Activated CD8-positive, alpha-beta memory T cell treated with anti-CD3 and anti-CD28 coated beads, Interleukin-2, amount 50 U/mL, for 24 hours (primary cell): ENCODE measurements around the gene PRCC.

Source experiments
- DNase-seq: peaks from one replicate; pipeline ENCODE4 v3.0.0-alpha.2; 2020; ENCODE audit errors: extremely low read depth

Gene PRCC

DNA sequence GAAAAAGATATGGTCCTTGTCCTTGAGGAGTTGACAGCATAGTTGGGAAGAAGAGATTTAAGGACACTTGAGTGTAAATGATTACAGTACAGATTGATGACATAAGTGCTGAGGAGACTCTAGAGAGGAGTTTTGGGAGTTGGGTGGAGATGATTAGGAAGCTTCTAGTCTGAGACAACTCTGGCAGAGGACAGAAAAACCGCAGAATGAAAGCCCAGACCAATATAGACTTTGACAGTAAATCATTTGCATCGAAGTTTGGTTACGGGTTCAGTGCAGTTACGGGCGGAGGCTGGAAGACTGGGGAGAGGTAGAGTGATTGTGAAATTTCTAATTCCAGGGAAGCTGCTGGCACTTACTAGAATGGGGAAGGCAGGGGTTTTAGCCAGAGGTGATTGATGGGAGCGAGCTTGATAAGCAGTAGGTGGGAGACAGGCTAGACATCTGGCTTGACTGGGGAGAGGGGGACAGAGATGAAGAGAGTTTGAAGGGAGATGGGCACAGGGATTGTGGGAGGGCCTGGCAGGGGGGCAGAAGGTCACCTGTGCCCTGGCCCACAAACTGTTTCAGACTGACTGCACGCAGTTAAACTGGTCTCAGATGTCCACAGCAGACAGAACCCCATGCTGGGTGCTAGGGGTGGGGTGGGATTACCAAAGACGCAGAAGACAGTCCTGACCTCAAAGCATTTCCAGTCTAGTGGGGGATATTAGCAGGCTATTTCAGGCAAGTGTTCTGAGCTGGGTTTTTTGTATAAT is 29.2 kb downstream of the PRCC start:
- no peak for DNase-seq

DNA sequence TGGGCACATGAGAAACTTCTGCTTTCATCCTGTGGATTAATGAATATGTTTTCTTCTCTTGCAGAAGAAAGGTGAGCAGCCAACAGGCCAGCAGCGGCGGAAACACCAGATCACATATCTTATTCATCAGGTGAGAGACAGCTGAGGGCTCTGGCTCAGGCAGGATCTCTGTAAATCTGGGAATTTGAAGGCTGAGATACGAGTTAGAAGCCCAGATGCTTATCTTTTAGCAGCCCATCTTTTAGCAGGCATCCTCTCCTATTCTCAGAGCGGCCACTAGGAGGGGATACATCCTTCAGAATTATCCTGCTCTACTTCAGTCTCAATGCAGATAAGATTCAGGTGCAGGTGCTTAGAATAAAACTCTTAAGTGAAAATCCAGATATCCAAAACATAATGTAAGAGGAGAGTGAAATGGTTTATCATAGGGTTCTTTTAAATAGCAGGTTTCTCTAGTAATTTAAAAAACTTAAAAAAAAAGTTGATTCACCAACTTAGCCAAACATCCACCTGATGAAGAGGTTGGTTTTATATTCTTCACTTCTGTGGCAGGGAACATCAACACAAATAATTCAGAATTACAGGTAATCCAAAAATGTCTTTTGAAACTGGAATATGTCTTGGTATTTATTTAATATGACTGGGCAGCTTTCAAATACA is 30.0 kb downstream of the PRCC start:
- DNase-seq: no peak

- DNase-seq: no peak
These were observed 34.2 kb downstream of the PRCC start for GRCh38 chr1:156801409-156802121.

DNA sequence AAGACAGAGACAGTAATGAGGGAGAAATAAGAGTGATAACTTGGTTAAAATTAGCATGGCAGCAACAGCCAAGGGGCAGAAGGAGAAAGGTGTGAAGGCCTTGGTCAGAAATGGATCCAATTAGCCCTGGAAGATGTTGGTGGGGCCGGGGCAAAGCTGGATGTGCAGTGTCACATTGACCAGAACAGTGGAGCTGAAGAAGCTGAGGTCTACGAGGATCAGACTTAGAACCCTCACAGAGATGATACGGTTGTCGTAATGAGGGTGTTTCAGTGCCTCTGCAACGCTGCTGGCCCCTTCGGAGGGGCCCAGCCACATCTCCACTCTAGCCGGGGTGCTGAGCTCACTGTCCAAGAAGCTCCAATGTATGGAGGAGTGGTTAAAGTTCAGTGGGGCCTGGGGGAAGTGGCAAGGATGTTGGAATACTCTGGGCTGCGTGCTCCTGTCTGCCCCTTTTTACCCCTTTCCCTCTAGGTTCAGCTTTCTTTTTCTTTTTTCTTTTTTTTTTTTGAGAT is 35.1 kb downstream of the PRCC start:
- DNase-seq: no peak

DNA sequence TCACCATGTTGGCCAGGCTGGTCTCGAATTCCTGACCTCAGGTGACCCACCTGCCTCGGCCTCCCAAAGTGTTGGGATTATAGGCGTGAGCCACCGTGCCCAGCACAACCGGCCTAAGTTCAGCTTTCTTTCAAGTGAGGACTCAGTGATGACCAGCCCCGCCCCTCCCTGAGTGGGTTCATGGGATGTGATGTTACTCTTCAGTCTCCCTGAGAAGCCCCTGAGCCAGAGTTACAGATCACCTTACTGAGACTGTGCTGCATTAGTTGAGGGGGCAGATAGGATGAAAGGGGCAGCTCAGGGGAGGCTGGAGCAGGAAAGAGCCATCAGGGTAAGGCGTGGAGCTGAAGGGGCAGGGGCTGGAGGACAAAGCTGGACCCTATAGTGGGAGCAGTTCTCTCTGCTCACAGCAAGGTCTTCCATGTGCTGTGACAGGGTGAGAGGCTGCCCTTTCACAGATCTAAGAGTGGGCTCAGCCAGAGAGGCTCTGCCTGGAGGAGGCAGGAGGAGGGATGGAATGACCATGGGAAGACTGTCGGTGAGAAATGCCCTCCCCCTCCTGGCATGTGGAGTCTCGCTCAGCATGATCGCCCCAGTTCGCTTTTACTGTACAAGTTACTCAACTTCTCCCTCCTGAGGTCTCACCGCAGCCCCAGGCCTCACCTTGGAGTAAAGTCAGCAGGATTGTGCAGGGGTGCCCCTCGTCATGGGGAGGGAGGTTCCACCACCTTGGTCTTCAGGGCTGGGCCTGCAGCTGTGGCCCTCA is 35.9 kb downstream of the PRCC start:
- DNase-seq: no peak

GRCh38 chr1:156804026-156804425 is 36.7 kb downstream of the PRCC start:
- DNase-seq: no peak

DNA sequence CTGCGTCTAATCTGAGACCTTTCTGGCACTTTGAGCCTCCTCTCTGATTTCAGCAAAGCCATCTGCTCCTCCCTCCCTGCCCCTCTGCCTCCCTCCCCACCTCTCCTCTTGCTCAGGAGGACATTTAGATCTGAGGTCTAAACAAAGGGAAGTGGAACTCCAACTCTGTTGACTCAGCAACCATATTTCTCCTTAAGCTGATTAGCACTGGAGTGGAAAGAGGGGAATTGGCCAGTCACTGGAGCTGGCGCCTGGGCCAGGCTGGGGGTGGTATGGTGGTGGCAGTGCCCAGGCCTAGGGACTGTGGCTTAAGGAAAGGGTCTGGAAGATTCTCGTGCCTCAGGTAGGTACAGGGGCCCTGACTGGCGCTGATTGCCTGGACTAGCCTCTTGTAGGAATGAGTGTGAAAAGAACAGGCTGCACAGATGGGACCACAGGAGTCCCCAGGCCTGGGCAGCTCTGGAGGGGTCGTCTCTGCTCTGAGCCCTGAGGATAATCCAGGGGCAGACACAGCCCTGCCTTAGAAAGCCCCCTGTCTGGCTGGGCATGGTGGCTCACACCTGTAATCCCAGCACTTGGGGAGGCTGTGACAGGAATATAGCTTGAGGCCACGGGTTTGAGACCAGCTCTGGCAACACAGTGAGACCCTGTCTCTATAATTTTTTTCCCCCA is 37.4 kb downstream of the PRCC start:
- DNase-seq: no peak

GRCh38 chr1:156805766-156806511 is 38.6 kb downstream of the PRCC start:
- no peak for DNase-seq

DNA sequence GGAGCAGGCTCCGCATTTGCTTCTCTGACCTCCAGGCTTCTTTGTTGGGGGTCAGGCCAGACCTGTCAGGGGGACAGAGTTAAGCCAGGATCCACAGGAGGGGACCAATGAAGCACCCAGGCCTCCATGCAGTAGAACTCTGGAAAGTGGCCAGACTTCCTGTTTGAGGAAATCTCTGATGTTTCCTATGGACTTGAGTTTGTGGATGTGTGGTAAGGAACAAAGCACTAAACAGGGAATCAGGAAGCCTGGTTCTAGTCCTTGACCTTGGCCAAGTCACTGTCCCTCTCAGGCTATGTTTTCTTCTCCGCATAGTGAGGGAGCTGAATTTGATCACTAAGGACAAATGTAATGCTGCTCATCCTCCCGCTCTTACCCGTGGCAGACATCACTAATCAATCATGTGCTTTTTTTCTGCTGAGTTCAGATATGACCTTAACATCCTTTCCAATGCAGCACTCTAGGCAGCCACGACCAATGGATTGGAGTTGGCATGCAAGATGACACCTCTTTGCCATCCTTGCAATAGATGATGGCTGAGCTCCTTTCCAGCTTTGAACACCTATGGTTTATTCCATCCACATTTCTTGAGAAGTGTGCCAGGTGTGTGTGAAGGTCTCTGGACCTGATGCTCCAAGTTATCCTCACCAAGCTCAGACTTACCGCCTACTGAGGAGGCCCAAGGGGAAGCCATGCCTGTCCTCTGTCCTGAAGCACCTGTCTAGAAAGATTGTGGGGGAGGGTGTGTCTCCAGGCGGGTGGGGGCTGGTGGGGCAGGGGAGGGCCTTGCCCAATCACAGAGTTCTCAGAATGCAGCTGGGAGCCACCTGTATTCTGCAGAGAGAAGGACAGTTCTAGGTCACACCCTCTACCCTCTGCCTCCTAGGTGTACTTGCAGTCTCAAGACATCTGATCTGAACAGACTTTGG is 39.4 kb downstream of the PRCC start:
- DNase-seq: no peak

DNA sequence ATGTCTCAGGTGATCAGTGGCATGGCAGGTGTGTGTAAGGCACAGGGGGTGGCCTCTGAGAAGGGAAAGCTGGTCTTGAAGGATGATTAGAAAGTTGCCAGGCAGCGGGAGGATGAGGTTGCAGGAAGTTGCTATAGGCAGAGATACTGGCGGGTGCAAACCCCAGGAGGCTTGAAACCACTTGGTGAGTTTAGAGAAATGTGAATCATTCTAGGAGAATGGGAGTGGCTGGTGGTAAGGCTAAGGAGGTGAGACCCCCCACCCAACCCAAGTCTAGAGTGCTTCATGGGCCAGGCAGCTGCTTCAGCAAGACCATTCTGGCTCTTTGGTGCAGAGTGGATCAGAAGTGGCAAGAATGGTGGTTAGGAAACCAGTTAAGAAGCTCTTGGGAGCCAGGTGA is 40.3 kb downstream of the PRCC start:
- no peak for DNase-seq

DNA sequence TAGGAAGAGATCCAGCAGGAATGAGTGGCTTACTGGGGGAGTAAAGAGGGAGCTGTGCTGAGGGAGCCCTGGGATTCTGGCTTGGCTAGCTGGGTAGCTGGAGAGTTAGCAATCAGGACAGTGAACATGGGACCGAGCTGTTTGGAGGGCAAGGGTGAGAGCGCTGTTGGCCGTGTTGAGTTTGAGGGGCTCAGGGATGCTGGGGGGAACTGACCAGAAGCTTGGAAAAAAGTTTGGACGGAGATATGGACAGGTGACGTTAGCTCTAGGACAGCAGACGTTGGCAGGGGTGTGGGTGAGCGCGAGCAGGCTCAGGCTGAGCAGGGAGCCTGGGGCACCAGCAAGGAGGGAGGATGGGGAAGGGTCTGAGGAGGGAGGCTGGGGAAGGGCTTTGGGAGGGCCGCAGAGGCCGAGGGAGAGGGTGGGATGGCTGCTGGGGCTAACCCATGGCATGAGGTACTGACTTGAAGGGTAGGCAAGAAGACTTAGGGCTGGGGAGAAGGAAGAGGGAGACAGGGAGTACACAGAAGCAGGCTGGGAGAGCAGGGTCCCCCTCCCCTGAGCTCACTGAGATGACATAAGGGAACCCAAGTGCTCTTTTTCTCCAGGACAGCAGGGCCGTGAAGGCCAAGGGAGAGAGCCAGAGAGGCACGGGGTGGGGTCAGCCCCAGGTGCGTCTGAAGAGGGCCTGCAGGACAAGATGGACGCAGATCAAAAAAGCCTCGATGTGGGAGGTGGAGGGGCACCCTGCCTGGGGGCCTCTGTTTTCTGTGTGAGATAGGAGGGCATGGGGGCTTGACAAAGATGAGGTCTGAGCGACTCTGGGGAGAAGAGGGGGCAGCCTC is 41.1 kb downstream of the PRCC start:
- no peak for DNase-seq

DNA sequence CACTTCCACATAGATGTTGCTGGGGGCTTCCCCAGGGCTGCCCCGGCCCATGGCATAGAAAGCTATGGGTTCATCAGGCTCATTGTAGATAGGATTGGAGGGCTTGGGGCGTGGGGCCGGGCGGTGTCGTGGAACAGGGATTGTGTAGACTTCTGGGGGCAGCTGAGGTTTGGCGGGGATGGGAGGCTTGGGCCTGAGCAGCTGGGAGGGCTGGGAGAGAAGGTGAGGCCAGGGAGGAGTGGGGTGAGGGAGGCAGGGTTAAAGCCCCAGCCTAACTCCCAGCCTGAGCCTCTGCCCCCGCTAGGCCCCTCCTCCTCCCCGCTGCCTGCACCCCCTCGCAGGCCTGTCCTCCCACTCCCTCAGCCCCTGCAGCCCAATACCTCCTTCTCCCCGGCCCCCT is 41.9 kb downstream of the PRCC start:
- no peak for DNase-seq

DNA sequence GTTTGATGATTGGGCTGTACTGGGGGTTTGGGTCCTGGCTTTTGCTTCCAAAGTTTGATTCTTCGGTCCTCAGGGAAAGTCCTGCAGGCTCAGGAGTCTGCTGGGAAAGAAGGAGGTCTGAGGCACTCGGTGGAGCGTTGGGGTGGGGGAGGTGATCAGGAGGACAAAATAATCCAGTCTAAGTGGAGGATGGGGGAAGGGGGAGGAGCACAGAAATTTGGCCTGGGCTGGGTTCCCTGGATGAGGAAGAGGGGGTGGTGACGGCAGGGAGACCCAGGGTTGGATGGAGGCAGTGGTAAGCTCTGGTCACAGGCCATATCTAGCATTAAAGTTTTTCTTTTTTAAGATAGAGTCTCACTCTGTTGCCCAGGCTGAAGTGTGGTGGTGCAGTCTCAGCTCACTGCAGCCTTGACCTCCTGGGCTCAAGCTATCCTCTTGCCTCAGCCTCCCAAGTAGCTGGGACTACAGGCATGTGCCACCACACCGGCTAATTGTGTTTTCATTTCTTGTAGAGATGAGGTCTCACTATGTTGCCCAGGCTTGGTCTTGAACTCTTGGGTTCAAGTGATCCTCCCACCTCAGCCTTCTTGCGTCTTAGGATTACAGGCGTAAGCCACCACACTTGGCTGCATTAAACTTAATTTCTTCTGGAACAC is 42.5 kb downstream of the PRCC start:
- no peak for DNase-seq

GRCh38 chr1:156811168-156811567 is 43.8 kb downstream of the PRCC start:
- no peak for DNase-seq

- no peak for DNase-seq
These were observed 45.1 kb downstream of the PRCC start for GRCh38 chr1:156812293-156812990.

- no peak for DNase-seq
These were observed 46.0 kb downstream of the PRCC start for GRCh38 chr1:156813298-156813697.

DNA sequence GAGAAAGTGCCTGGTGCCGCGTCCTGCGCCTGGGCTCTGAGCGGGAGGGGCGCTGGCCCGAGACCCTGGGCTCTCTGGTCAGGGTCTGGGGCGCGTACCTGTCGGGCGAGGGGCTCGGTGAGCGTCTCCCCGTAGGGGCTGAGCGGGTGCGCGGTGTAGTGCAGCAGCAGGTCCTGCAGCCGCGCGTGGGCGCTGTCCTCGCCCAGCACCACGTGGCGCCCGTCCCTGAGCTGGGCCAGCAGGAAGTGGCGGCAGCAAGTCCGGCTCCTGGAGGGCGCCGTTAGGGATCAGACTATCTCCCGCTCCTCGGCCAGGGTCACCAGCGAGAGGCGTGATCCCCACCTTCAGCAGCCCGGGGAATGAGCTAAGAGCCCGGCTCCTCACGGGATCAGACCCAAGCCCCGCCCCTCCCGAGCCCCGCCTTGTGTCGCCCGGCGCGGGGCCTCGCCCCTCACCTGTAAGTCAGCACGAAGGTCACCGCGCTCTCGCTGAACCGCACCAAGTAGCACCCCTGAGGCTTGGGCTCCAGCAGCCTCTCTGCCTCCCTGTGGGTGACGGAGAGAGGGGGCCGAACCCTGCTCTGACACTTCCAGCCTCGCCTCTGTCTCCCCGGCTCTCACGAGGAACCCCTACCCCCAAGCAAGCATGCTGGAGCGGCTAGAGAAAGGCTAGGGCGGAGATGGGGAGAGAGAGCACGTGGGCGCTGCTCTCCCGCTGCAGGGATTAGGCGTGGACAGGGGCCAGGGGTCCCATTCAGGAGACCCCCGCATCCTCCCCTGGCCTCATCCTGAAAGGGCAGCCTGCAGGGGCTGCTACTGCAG is 46.6 kb downstream of the PRCC start:
- DNase-seq: peak; percentile 25
